Measurements from ENCODE around the gene COL5A1.

DNA sequence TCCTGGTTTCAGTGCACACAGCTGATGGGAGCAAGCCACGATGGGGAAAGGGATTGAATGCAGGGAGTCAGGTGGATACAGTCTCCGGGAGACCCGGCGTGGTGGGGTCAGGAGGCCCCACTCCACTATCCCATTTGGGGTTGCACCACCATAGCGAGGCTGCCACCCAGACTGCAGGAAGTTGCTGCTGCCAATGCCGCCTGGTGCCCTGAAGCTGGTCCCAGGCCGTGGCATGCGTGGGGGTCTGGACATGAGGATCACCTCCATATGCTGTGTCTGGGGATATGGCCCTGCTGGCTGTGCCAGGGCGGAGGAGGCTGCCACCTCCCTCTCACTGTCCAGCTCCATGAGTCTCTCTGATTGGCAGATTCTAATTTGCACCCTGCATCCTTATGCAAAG is 45.3 kb downstream of the COL5A1 start:
- TF ChIP-seq, protein P1, sequence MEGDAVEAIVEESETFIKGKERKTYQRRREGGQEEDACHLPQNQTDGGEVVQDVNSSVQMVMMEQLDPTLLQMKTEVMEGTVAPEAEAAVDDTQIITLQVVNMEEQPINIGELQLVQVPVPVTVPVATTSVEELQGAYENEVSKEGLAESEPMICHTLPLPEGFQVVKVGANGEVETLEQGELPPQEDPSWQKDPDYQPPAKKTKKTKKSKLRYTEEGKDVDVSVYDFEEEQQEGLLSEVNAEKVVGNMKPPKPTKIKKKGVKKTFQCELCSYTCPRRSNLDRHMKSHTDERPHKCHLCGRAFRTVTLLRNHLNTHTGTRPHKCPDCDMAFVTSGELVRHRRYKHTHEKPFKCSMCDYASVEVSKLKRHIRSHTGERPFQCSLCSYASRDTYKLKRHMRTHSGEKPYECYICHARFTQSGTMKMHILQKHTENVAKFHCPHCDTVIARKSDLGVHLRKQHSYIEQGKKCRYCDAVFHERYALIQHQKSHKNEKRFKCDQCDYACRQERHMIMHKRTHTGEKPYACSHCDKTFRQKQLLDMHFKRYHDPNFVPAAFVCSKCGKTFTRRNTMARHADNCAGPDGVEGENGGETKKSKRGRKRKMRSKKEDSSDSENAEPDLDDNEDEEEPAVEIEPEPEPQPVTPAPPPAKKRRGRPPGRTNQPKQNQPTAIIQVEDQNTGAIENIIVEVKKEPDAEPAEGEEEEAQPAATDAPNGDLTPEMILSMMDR (optimal IDR thresholded peaks at IDR 0.05 in 1 of 3, IDR thresholded peaks at IDR 0.05 in 1 of 3, conservative IDR thresholded peaks at IDR 0.05 in 1 of 3; ENCODE audit: extremely low read depth in 1 of 3, insufficient read depth in 2 of 3, low read length in 3 of 3) = no peak
- TF ChIP-seq EZH2 (IDR thresholded peaks at IDR 0.05; ENCODE audit: low read length) = no peak
